Sigmoid colon (tissue), 7 donors: ENCODE measurements around the gene CDK16. TPM values are rescaled to one million over a fixed set of nuclear protein-coding genes. Genes with fewer than 3 reads are reported as not detected.
A peak's percentile ranks its signal among the peaks of the same experiment; 100 is the strongest.

ENCODE experiments used
- DNase-seq: peaks from one replicate; pipeline ENCODE4 v3.0.0-alpha.2; 2019
- H3K27ac ChIP-seq, 4 donors: fragments of 200-600 bp; sonication (generic); one replicate each; pipeline ENCODE4 v1.5.1; 2016 to 2019; ENCODE audit warnings: mild to moderate bottlenecking in 1 of 4
- H3K27me3 ChIP-seq, 3 donors: fragments of 200-600 bp; sonication (generic); one replicate each; pipeline ENCODE4 v1.5.1; 2019; ENCODE audit warnings: mild to moderate bottlenecking in 1 of 3
- H3K36me3 ChIP-seq, 4 donors: fragments of 200-600 bp; sonication (generic); one replicate each; pipeline ENCODE4 v1.5.1; 2016 to 2019
- H3K4me1 ChIP-seq, 4 donors: fragments of 200-600 bp; sonication (generic); one replicate each; pipeline ENCODE4 v1.5.1; 2017 to 2019
- H3K4me3 ChIP-seq, 4 donors: fragments of 200-600 bp; sonication (generic); one replicate each; pipeline ENCODE4 v1.5.1; 2017 to 2019; ENCODE audit warnings: mild to moderate bottlenecking in 2 of 4, moderate library complexity in 1 of 4
- H3K9me3 ChIP-seq, 4 donors: fragments of 200-600 bp in 3 of 4; sonication (generic) in 3 of 4; one replicate each; pipeline versions ENCODE4 v1.5.1 to v1.6.1; 2013 to 2019
- EP300 ChIP-seq, 4 donors: sonication (generic); formaldehyde crosslinking; IDR thresholded peaks; one replicate each; pipeline ENCODE4 v1.6.1; 2017; ENCODE audit warnings: antibody characterized with exemption in 4 of 4
- POLR2A ChIP-seq, 2 donors: fragments of 450-650 bp; IDR thresholded peaks; one replicate each; pipeline ENCODE4 v1.6.1; 2016; ENCODE audit warnings: antibody characterized with exemption in 2 of 2, mild to moderate bottlenecking in 2 of 2, moderate library complexity in 2 of 2
- POLR2AphosphoS5 ChIP-seq, 4 donors: sonication (generic); formaldehyde crosslinking; IDR thresholded peaks; one replicate each; pipeline ENCODE4 v1.6.1; 2017; ENCODE audit warnings: antibody characterized with exemption in 4 of 4
- WGBS, 2 donors: extraction: QIAGEN DNeasy Blood & Tissue Kit; methylation state at CpG; one replicate each; pipeline ENCODE4 v1.1.7; 2013; 5-methylcytosine and 5-hydroxymethylcytosine counted together
- intact Hi-C: fragments of 100-400 bp; cut with DNase I; formaldehyde crosslinking; loops from one replicate; pipeline ENCODE4 v1.15.1; 2023
- polyA plus RNA-seq, 3 donors: library from polyadenylated mRNA; stranded (reverse); fragments of 200-250 nt; gene quantifications; one replicate each; pipeline ENCODE4 v1.2.3, GENCODE V29; 2013
- total RNA-seq, 4 donors: library from RNA; depleted of rRNA; stranded (reverse); fragments of >200 nt; gene quantifications; one replicate each; pipeline ENCODE4 v1.1.0, GENCODE V29; 2016
- TF ChIP-seq, protein P1 (sequence below), 4 experiments: fragments of 450-650 bp in 3 of 4; fragments of 200-600 bp in 1 of 4; IDR thresholded peaks; one replicate each; pipeline ENCODE4 v1.5.1; 2016 to 2019; ENCODE audit warnings: antibody characterized with exemption in 4 of 4, mild to moderate bottlenecking in 3 of 4, moderate library complexity in 2 of 4
- donor health status: healthy with polysubstance abuse.
- donor health status: Bipolar disorder and iron deficiency.
- donor health status: healthy.

Gene CDK16
- total and polyA plus RNA-seq, 7 donors, result 35.4 to 64.6 (median 46.3) TPM

DNA sequence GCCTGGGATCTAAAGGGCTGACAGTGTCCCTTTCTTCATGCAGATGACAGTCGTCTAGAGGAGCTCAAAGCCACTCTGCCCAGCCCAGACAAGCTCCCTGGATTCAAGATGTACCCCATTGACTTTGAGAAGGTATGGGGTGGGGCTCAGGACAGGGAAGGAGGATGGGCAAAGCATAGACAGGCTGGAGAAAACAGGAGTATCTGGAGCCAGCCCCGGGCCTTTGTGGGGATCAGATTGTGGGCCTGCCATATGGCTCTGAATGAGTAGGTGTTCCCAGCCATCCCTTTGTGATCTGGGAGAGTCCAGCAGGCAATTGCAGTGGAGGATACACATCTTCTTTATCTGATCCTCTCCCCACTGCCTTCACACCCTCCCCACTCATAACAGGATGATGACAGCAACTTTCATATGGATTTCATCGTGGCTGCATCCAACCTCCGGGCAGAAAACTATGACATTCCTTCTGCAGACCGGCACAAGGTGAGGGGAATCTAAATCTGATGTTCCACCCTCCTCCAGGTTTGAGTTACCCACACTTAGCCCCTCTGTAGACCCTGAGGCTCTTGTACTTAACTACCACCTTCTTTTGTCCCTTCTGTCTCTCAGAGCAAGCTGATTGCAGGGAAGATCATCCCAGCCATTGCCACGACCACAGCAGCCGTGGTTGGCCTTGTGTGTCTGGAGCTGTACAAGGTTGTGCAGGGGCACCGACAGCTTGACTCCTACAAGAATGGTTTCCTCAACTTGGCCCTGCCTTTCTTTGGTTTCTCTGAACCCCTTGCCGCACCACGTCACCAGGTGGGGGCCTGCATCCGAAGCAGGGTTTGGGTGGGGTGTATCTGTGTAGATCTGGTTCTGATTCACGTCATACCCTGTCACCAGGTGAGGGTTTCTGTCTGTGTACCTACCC lies 5.8 kb upstream of the CDK16 start:
- Histone ChIP-seq H3K27me3 (no peaks in the 10 kb centered on the region), H3K4me3 (no peak overlapping the region), H3K36me3 (peaks cover 44 to 86% (median 70%) of the 10 kb centered on the region in 4 donors), H3K27ac (no peak overlapping the region), H3K4me1 (peaks cover 0 to 18% (median 9%) of the 10 kb centered on the region in 4 donors), H3K9me3 (no peaks in the 10 kb centered on the region)
- TF ChIP-seq EP300 (IDR thresholded peaks at IDR 0.05) (no peak), POLR2A (IDR thresholded peaks at IDR 0.05) (no peak), POLR2AphosphoS5 (IDR thresholded peaks at IDR 0.05) (no peak)
- TF ChIP-seq, protein P1, sequence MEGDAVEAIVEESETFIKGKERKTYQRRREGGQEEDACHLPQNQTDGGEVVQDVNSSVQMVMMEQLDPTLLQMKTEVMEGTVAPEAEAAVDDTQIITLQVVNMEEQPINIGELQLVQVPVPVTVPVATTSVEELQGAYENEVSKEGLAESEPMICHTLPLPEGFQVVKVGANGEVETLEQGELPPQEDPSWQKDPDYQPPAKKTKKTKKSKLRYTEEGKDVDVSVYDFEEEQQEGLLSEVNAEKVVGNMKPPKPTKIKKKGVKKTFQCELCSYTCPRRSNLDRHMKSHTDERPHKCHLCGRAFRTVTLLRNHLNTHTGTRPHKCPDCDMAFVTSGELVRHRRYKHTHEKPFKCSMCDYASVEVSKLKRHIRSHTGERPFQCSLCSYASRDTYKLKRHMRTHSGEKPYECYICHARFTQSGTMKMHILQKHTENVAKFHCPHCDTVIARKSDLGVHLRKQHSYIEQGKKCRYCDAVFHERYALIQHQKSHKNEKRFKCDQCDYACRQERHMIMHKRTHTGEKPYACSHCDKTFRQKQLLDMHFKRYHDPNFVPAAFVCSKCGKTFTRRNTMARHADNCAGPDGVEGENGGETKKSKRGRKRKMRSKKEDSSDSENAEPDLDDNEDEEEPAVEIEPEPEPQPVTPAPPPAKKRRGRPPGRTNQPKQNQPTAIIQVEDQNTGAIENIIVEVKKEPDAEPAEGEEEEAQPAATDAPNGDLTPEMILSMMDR (IDR thresholded peaks at IDR 0.05), result no peak
- DNase-seq, result peak; percentile 44
- intact Hi-C loops, result no loop called here
- WGBS, 2 donors, result 91 to 95% methylated on average over 12 of the region's 12 CpGs

DNA sequence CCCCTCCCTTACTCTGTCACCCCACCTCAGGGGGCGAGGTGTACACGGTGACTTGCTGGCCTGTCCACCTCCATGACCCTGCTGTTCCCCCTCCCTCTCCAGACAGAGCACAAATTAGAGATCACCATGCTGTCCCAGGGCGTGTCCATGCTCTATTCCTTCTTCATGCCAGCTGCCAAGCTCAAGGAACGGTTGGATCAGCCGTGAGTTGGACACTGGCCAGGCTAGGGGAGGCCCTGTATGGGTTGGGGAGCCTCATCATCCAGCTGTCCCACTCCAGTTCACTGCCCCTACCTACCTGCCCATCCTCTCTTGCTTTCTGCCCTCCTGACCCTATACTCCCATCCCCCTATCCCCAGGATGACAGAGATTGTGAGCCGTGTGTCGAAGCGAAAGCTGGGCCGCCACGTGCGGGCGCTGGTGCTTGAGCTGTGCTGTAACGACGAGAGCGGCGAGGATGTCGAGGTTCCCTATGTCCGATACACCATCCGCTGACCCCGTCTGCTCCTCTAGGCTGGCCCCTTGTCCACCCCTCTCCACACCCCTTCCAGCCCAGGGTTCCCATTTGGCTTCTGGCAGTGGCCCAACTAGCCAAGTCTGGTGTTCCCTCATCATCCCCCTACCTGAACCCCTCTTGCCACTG lies 3.9 kb upstream of the CDK16 start:
- H3K9me3 ChIP-seq, result no peaks in the 10 kb centered on the region
- intact Hi-C loops, result no loop called here
- no peaks in the 10 kb centered on the region for H3K27me3 ChIP-seq
- peaks cover 0 to 28% (median 9%) of the 10 kb centered on the region in 4 donors for H3K4me1 ChIP-seq
- no peak overlapping the region for H3K27ac ChIP-seq
- 83 to 89% methylated on average over 20 of the region's 20 CpGs for WGBS, 2 donors
- peaks cover 38 to 69% (median 59%) of the 10 kb centered on the region in 4 donors for H3K36me3 ChIP-seq
- H3K4me3 ChIP-seq, result no peak overlapping the region
- DNase-seq, result no peak
- TF ChIP-seq, protein P1 (IDR thresholded peaks at IDR 0.05), result no peak
- no peak for TF ChIP-seq POLR2A (IDR thresholded peaks at IDR 0.05)
- no peak for TF ChIP-seq POLR2AphosphoS5 (IDR thresholded peaks at IDR 0.05)
- no peak for TF ChIP-seq EP300 (IDR thresholded peaks at IDR 0.05)

DNA sequence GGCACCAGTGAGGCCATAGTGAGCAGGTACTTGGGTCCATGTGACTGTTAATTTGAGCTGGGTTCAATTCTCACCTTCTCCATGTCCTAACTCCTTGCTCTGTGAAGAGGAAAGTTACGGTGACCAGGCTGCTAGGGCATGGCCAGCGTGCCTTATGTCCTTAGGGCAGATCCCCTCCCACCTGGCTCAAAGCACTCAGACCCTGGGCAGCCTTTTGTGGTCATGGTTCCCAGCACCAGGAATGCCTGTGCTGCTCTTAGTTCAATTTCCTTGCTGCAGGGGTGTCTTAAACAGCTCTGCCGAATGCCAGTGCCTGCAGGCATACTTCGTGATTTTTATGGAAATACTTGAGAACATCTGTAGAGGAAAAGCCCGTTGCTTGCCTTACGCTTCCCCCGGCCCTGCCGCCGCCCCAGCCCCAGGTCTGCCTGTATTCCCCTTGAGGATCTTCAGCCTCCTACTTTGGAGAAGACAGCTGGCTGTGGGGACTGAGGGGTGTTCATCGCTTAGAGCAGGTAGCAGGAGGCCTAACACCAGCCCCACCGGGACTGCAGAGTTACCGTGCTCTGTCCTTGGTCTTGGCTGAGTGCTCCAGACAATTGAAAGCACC lies 3.1 kb upstream of the CDK16 start:
- Histone ChIP-seq H3K4me3 (no peak overlapping the region), H3K4me1 (peaks cover 0 to 36% (median 17%) of the 10 kb centered on the region in 4 donors), H3K9me3 (no peaks in the 10 kb centered on the region), H3K27me3 (no peaks in the 10 kb centered on the region), H3K27ac (peak overlapping the region in 2 of 4 donors; percentile 96 to 99), H3K36me3 (peaks cover 30 to 60% (median 51%) of the 10 kb centered on the region in 4 donors)
- TF ChIP-seq, protein P1 (IDR thresholded peaks at IDR 0.05), result no peak
- TF ChIP-seq EP300 (IDR thresholded peaks at IDR 0.05) (no peak), POLR2AphosphoS5 (IDR thresholded peaks at IDR 0.05) (no peak), POLR2A (IDR thresholded peaks at IDR 0.05) (no peak)
- DNase-seq, result no peak
- 93% methylated on average over 12 of the region's 12 CpGs for WGBS, 2 donors
- intact Hi-C loops, result no loop called here

DNA sequence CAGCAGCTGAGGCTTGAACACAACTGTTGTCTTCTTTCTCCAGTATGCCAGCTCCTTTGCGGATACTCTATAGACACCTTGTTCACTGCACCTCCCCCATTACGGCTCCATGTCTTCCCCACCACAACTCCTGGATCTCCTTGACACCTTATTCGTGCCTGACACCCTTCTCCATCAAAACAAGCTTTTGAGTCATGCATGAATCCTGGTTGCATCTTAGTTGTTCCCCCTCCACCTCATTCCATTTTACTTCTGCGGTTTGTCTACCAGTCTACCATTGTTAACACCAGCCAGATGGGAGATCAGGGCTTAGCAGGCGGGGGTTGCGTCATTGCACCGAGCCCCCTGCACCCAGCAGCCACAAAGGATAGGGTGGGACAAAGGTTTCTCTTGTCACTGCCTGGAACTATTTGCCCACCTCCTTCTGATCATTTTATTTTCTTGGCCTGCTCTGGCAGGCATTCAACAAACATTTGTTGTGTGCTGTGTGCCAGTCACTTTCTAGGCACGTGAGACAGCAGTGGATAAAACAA lies 2.0 kb upstream of the CDK16 start:
- Histone ChIP-seq H3K4me1 (peaks cover 0 to 42% (median 21%) of the 10 kb centered on the region in 4 donors), H3K9me3 (no peaks in the 10 kb centered on the region), H3K4me3 (no peak overlapping the region), H3K27ac (peak overlapping the region; percentile 96 to 99 (median 98)), H3K27me3 (no peaks in the 10 kb centered on the region), H3K36me3 (peaks cover 20 to 50% (median 40%) of the 10 kb centered on the region in 4 donors)
- DNase-seq, result no peak
- WGBS, 2 donors, result 78 to 85% methylated on average over 8 of the region's 8 CpGs
- TF ChIP-seq, protein P1 (IDR thresholded peaks at IDR 0.05), result no peak
- TF ChIP-seq POLR2AphosphoS5 (IDR thresholded peaks at IDR 0.05) (no peak), POLR2A (IDR thresholded peaks at IDR 0.05) (no peak), EP300 (IDR thresholded peaks at IDR 0.05) (no peak)
- intact Hi-C loops, result loop anchor here (1.0 kb wide), 1 partner anchor 22 kb away; no protein-coding TSS in a partner anchor
